ENCODE measurements around the gene WFS1. TPM values are rescaled to one million over a fixed set of nuclear protein-coding genes. Genes with fewer than 3 reads are reported as not detected.

Gene WFS1
- total RNA-seq, 6 experiments from 2014 or later: 11.3 to 19.7 (median 15.9) TPM

DNA sequence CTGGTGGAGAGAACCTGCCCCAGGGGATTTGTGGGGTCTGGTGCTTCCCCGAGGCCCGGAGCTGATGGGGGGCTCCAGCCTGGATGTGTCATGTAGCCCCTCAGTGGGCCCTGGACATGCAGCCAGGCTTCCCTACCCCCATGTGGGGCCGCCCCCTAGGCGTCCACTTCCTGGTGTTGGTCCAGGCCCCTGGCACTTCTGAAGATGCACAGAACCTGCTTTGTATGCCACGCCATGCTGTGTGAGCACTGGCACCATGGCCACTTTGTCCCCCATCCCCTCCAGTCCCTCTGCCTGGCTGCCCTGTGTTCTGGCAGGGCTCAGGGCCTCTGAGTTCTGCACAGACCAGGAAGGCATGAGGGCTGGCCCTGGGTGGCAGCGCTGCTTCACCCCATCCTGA lies 29.2 kb downstream of the WFS1 start:
- ATAC-seq: peak in 1 of 4 donors; percentile 6
- Histone ChIP-seq H3K4me1 (no peaks in the 10 kb centered on the region), H3K4me3 (no peak overlapping the region), H3K36me3 (peaks cover 0 to 12% (median 3%) of the 10 kb centered on the region in 4 donors), H3K27me3 (no peaks in the 10 kb centered on the region), H3K27ac (no peak overlapping the region), H3K9me3 (no peaks in the 10 kb centered on the region)
- no CpG with 5 or more reads among the region's 6 CpGs for WGBS (ENCODE audit: insufficient coverage, low coverage, low lambda C conversion rate, missing lambda C conversion rate)
- DNase-seq: peak in 1 of 3 donors; percentile 10
- TF ChIP-seq CTCF (IDR thresholded peaks at IDR 0.05) (no peak), POLR2A (IDR thresholded peaks at IDR 0.05) (no peak)
- intact Hi-C loops (cut with DNase I): no loop called here

DNA sequence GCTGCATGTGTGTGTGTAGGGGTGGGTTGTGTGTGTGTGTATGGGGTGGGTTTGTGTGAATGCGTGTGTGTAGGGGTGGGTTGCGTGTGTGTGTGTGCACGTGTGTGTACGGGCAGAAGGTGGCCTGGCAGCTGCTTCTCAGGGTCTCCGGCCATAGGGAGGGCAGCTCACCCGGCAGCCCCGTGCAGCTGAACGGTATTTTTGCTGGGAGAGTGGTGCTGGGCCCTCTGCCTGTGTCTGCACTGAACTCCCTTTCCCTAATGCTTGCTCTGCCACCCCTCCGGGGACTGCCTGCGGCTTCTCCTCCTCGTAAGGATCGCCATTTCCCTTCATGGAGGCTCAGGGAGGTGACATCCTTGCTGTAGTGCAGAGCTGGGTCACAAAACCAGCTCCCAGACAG lies 30.2 kb downstream of the WFS1 start:
- Histone ChIP-seq H3K4me1 (no peaks in the 10 kb centered on the region), H3K27me3 (no peaks in the 10 kb centered on the region), H3K9me3 (no peaks in the 10 kb centered on the region), H3K36me3 (peaks cover 0 to 12% (median 3%) of the 10 kb centered on the region in 4 donors), H3K27ac (no peak overlapping the region), H3K4me3 (no peak overlapping the region)
- DNase-seq: peak in 1 of 3 donors; percentile 11
- intact Hi-C loops (cut with DNase I): no loop called here
- no peak for TF ChIP-seq POLR2A (IDR thresholded peaks at IDR 0.05)
- TF ChIP-seq CTCF (IDR thresholded peaks at IDR 0.05): no peak
- WGBS (ENCODE audit: insufficient coverage, low coverage, low lambda C conversion rate, missing lambda C conversion rate): 100% methylated on average over 2 of the region's 12 CpGs
- ATAC-seq: no peak

GRCh38 chr4:6300359-6300758 lies 30.7 kb downstream of the WFS1 start:
- intact Hi-C loops (cut with DNase I): no loop called here
- DNase-seq: no peak
- ATAC-seq: no peak
- no peaks in the 10 kb centered on the region for H3K4me1 ChIP-seq
- H3K4me3 ChIP-seq: no peak overlapping the region
- TF ChIP-seq POLR2A (IDR thresholded peaks at IDR 0.05) (no peak), CTCF (IDR thresholded peaks at IDR 0.05) (no peak)
- no peaks in the 10 kb centered on the region for H3K9me3 ChIP-seq
- WGBS (ENCODE audit: insufficient coverage, low coverage, low lambda C conversion rate, missing lambda C conversion rate): 80% methylated on average over 8 of the region's 11 CpGs
- H3K36me3 ChIP-seq: peaks cover 0 to 12% (median 3%) of the 10 kb centered on the region in 4 donors
- H3K27me3 ChIP-seq: no peaks in the 10 kb centered on the region
- no peak overlapping the region for H3K27ac ChIP-seq

- intact Hi-C loops (cut with DNase I): no loop called here
- H3K36me3 ChIP-seq: peaks cover 0 to 12% (median 3%) of the 10 kb centered on the region in 4 donors
- WGBS (ENCODE audit: insufficient coverage, low coverage, low lambda C conversion rate, missing lambda C conversion rate): 84% methylated on average over 20 of the region's 35 CpGs
- DNase-seq (peak in 1 of 3 donors; percentile 14), ATAC-seq (no peak)
- no peak overlapping the region for H3K4me3 ChIP-seq
- no peak for TF ChIP-seq POLR2A (IDR thresholded peaks at IDR 0.05)
- no peak for TF ChIP-seq CTCF (IDR thresholded peaks at IDR 0.05)
- no peaks in the 10 kb centered on the region for H3K4me1 ChIP-seq
- H3K9me3 ChIP-seq: no peaks in the 10 kb centered on the region
- no peaks in the 10 kb centered on the region for H3K27me3 ChIP-seq
- no peak overlapping the region for H3K27ac ChIP-seq
These were observed 31.5 kb downstream of the WFS1 start for GRCh38 chr4:6301051-6301731.

Measured in right lobe of liver (tissue), 6 donors.